Fibroblast of upper back skin (primary cell): ENCODE measurements around the gene QTRT2.

Source experiments
- DNase-seq: peaks from one replicate; pipeline ENCODE4 v3.0.0-alpha.2; 2013

The QTRT2 gene

DNA sequence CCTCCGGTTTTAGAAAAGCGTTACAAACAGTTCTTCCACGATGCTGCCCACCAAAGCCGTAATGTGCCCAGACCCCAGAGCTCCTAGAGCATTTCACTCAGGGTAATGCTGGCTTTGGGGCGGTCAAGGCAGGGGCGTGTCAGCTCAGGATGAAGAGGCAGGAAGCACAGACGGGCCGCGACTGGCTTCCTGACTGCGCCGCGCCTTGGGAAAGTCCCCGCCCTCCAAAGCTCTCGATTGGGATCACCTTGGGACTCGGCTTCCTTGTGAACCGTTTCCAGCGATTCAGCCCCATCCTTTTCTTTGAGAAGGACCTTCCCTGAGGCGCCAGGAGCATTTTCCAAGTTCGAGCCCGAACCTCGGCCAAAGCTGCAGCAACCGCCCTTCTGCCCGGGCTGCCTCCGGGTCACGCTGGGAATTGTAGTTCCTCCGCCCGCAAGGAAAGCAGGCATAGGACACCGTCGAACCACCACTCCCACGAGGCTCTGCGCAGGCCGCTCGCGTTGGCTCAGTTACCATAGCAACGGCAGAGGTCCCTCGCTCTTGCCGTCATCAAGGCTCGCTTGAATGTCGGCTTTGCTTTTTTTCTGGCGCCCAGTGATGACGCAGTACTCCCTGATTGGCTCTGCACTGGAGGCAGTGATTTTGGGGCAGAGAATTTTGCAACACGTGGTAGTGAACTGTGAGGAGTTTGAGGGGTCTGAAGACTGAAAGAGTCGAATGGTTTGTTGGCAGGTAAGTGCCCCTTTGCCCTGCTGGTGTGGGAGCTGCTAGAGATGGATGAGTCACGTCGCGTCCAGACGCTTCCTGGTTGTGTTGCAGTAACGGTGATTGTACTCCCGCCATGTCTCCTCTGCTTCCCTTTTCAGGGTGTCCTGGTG is at the start of gene QTRT2, which contains the start of gene CCDC191:
QTRT2 (plus strand) TSS at position 608 of the 881 bp plus-strand sequence. CDS start 8,521 bp downstream, outside the sequence.
CCDC191 (minus strand) TSS at position 397 of the 881 bp plus-strand sequence; CDS start at position 337, 60 bp downstream.
- DNase-seq = peak; percentile 100

- no peak for DNase-seq
Measured at GRCh38 chr3:114011059-114011797, 45.3 kb upstream of the QTRT2 start.

DNA sequence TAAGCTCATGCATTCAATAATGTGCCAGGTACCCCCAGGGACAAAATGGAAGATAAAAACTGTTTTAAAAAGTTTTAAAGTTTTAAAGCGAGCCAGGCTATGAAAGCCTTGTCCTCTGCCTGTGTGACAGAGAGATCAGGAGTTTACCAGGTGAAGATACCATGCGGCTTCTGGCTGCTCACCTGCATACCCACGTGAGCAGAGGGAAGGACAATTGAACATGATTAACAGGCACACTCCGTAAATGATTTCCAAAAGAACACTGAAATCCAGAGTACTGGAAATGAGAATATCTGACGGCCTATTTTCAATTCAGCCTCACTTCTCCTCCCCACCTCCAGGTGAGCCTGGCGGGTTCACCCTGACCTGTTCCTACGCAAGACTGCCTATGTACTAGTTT is 42.3 kb upstream of the QTRT2 start:
- DNase-seq = no peak

- DNase-seq = no peak
Measured at GRCh38 chr3:114019486-114019885, 37.1 kb upstream of the QTRT2 start.

GRCh38 chr3:114020907-114021306 is 35.6 kb upstream of the QTRT2 start:
- DNase-seq = no peak

GRCh38 chr3:114022145-114022802 is 34.3 kb upstream of the QTRT2 start:
- peak; percentile 2 for DNase-seq

GRCh38 chr3:114025451-114025850 is 31.1 kb upstream of the QTRT2 start:
- no peak for DNase-seq

GRCh38 chr3:114026331-114026730 is 30.2 kb upstream of the QTRT2 start:
- no peak for DNase-seq

DNA sequence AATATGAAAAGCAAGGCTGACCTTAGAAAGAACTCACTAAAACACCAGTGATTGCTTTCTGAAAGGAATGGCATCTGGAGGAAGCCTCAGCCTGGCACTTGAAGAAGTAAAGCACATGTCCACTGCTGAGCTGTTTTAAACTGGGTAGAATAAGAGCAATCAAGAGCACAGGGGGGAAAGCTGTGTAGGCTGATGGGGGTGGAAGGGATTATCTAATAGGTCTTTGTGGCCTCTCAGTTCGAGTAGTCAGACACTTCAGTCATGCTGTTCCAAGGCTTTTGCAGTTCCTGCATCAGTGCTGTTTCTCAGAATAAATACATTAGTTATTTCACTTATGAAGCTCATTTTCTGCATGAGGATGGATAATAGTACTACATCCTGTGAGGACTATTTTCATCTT is 22.8 kb upstream of the QTRT2 start:
- DNase-seq = no peak

DNA sequence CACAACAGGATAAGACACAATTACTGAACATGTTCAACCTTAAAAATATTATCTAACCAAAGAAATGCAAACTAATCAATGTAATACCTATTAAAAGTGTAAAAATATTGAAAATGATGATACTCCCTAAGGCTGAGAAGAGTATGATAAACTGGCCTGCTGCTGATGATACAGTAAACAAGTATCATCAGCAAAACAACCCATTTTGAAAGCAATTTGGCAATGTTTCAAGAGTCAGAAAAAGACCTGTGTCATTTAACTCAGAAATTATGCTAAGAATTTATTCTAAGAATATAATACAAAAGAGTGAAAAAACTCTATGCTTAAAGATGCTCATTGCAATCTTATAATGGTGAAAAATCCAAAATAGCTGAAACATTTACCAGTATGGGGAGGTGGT is 22.3 kb upstream of the QTRT2 start:
- DNase-seq = no peak

GRCh38 chr3:114034787-114035545 is 21.6 kb upstream of the QTRT2 start:
- peak; percentile 13 for DNase-seq

- DNase-seq = no peak
Measured at GRCh38 chr3:114035896-114036295, 20.6 kb upstream of the QTRT2 start.

DNA sequence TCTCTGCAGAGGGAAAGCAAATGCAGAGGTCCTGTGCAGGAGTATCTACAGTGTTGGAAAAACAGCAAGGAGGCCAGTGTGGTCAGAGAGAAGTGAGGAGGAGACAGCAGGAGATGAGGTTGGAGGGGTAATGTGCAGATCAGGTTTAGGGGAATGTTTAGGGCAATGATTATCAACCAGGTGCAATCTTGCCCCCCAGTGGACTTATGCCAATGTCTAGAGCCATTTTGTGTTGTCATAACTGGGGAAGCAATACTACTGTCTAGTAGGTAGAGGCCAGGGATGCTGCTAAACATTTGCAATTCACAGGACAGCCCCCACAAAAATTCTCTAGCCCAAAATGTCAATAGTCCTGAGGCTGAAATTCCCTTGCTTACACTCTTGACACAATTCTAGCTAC is 13.3 kb upstream of the QTRT2 start:
- DNase-seq = no peak

DNA sequence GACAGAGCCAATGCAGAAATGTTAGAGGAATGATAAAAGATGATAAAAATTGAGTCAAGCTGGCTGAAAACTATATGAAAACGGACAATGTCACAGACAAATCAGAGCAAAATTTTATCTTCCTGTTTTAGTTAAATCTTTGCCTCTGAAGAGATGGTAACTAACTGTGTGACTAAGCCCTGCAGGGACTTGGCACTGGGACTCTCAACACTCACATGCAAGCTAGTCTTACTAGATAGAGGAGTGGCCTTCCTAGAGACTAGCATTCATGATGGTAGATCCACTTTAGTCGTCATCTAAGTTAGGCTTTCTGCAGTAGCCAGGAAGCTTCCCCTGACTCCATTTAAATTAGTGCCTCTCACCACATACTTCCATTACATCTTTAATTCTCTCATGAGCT is 4.3 kb upstream of the QTRT2 start:
- DNase-seq = no peak

GRCh38 chr3:114057011-114057347 is 442 bp downstream of the QTRT2 start:
- DNase-seq = no peak

- no peak for DNase-seq
Measured at GRCh38 chr3:114058646-114059045, 2.1 kb downstream of the QTRT2 start.

GRCh38 chr3:114060906-114061655 is 4.5 kb downstream of the QTRT2 start:
- DNase-seq = no peak

GRCh38 chr3:114067804-114068203 is 11.3 kb downstream of the QTRT2 start:
- DNase-seq = no peak

DNA sequence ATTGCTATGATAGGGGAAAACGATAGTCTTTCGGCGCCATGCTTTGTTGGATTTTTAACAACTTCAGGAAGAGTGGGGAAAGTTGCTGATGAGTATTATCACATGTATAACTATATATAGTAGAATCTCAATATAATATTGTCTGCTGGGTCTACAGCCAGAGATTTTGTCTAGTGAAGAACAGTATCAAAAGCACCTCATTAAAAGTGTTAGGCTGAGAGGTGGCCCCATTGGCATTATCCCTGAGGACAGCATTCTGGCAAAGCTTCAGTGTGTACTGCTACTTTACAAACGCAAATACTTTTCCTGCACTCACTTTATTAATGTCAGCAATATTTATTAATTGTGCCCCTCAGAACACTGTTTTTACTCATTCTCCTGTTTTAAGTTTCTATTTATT is 11.8 kb downstream of the QTRT2 start:
- no peak for DNase-seq

DNA sequence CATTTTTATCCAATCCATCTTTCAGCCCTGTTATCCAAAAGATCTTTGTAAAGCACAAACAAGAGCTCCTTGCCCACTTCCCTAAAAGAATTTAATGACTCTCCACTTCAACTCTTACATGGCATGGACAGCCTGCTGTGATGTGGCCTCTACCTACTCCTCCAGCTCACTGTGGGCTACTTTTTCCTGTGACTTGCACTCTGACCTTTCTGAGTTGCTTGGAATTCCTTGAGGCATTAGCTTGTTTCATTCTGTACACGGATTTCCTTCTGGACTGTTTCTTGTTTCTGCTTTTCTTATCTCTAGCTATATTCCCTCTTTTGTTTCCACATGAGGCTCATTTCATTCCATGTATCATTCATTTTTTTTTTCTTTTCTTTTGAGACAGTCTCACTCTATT is 15.2 kb downstream of the QTRT2 start:
- DNase-seq = no peak

GRCh38 chr3:114076711-114077110 is 20.2 kb downstream of the QTRT2 start:
- DNase-seq = no peak

DNA sequence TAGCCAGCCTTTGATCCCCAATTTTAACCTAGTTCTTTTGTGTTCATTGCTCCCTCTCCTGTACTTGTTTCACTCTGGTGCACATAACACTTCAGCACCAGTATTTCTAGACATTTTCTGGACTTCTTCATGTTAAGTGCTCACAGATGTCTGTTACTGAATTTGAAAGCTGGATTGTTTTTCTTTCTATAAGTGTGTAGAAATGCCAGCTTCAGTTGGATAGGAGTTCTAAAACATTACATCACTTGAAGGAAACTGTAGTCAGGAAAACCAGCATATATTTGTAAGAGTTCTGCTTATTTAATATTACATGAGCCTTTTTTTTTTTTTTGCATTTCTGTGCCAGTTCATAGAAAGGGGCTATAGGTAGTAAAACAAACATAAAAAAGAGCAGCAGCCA is 21.6 kb downstream of the QTRT2 start:
- no peak for DNase-seq
